ENCODE measurements around the gene WNT3A. TPM values are rescaled to one million over a fixed set of nuclear protein-coding genes. Genes with fewer than 3 reads are reported as not detected.
A peak's percentile ranks its signal among the peaks of the same experiment; 100 is the strongest.

WNT3A gene
- total and polyA plus RNA-seq, 9 of the 15 experiments (the other 6 are each of a cell fraction or from before 2014, with no cell fraction given), result not detected

GRCh38 chr1:228092342-228093049 is 85.7 kb downstream of the WNT3A start:
- Histone ChIP-seq H3K36me3 (ENCODE audit: control insufficient read depth, insufficient read depth, low read length) (peaks cover 95% of the 10 kb centered on the region), H3K4me3 (no peak overlapping the region), H3K9me1 (ENCODE audit: control insufficient read depth, insufficient read depth, low read length) (peaks cover 24% of the 10 kb centered on the region), H3K79me2 (ENCODE audit: control insufficient read depth, insufficient read depth, low read length) (peaks cover 100% of the 10 kb centered on the region), H3K4me2 (ENCODE audit: insufficient read depth, low read length) (no peak overlapping the region), H4K20me1 (replicated peaks; ENCODE audit: control insufficient read depth, insufficient read depth, low read length) (peaks cover 89% of the 10 kb centered on the region), H3K9ac (ENCODE audit: insufficient read depth in 1 of 2, low read depth in 2 of 2, low read length in 2 of 2) (no peak overlapping the region), H3K27me3 (ENCODE audit: control insufficient read depth in 2 of 2, insufficient read depth in 2 of 2, low read length in 2 of 2) (no peaks in the 10 kb centered on the region), H2AFZ (ENCODE audit: low read depth, low read length) (no peak overlapping the region), H3K4me1 (replicated peaks in 1 of 2; ENCODE audit: control insufficient read depth in 2 of 2, insufficient read depth in 2 of 2, low read length in 2 of 2) (peaks cover 15 to 34% of the 10 kb centered on the region in 2 experiments; a peak in 4 of 5 replicates), H3K9me3 (replicated peaks; ENCODE audit: control insufficient read depth, insufficient read depth, low read depth, low read length) (peaks cover 17% of the 10 kb centered on the region), H3K27ac (ENCODE audit: extremely low read depth, low read depth, low read length) (no peak overlapping the region)
- no peak for ATAC-seq
- no TSS peak for BruUV-seq (replicated peaks)
- ChIA-PET CTCF (ENCODE audit: low intra/inter-chr PET ratio) (no interaction called here), POLR2A (interaction anchor here (0.8 to 7.1 kb wide), 8 partner anchors 7 to 280 kb away, joined by 3 to 92 read pairs (median 5); partner anchors contain the start of gene ARF1)
- in situ Hi-C loops (cut with MboI) (no loop called here), intact Hi-C loops (cut with micrococcal nuclease) (no loop called here)
- DNase-seq (ENCODE audit: extremely low read depth in 1 of 4, low spot score in 3 of 4), result no peak
- WGBS (ENCODE audit: insufficient coverage, low coverage, missing lambda C conversion rate), result 97% methylated on average over 11 of the region's 11 CpGs
- no peak for FAIRE-seq
- TF ChIP-seq ESRRA (IDR thresholded peaks at IDR 0.05; ENCODE audit: borderline replicate concordance, low read depth) (no peak), POLR2A (conservative IDR thresholded peaks at IDR 0.05) (0 out of 2 replicates have a peak, but pooled peaks have one; percentile 36), HDAC2 (IDR thresholded peaks at IDR 0.05) (no peak), NRF1 (conservative IDR thresholded peaks at IDR 0.05 in 1 of 2, IDR thresholded peaks at IDR 0.05 in 1 of 2) (no peak), RAD51 (IDR thresholded peaks at IDR 0.05; ENCODE audit: borderline replicate concordance, low read depth) (no peak), PHB (CRISPR knock-in tag; IDR thresholded peaks at IDR 0.05) (no peak), POLR2AphosphoS5 (IDR thresholded peaks at IDR 0.05; ENCODE audit: control insufficient read depth, insufficient read depth, low read depth, low read length) (peak; percentile 57), SOX6 (IDR thresholded peaks at IDR 0.05) (no peak), ZNF707 (CRISPR knock-in tag; conservative IDR thresholded peaks at IDR 0.05) (no peak), ZNF830 (CRISPR knock-in tag; IDR thresholded peaks at IDR 0.05) (no peak), ZMIZ1 (IDR thresholded peaks at IDR 0.05; ENCODE audit: low read depth in 2 of 2, low read length in 2 of 2) (no peak), SUPT5H (IDR thresholded peaks at IDR 0.05) (peak; percentile 22; the same call in 1 of the 2 replicates), TEAD4 (IDR thresholded peaks at IDR 0.05; ENCODE audit: low read length) (no peak), TEAD4 (CRISPR knock-in tag; IDR thresholded peaks at IDR 0.05; ENCODE audit: borderline replicate concordance) (no peak), MEIS2 (IDR thresholded peaks at IDR 0.05; ENCODE audit: partially characterized antibody) (no peak), HMGXB4 (CRISPR knock-in tag; IDR thresholded peaks at IDR 0.05) (no peak), USF1 (CRISPR knock-in tag; IDR thresholded peaks at IDR 0.05) (0 out of 2 replicates have a peak, but pooled peaks have one; percentile 10), POLR2B (IDR thresholded peaks at IDR 0.05; ENCODE audit: low read depth, partially characterized antibody) (peak; percentile 4)
